Keratinocyte (primary cell): ENCODE results near the gene PNMA6E. TPM values are rescaled to one million over a fixed set of nuclear protein-coding genes. Genes with fewer than 3 reads are reported as not detected.

Experiments used
- DNase-seq: peaks from one replicate; pipeline ENCODE4 v3.0.0-alpha.2; 2011; ENCODE audit warnings: low read depth, missing footprints, low spot score
- FAIRE-seq: peaks from 2 replicates; lab custom pipeline; 2011; peaks lifted over from hg19 to GRCh38; lab: Jason Lieb, UNC
- H2AFZ ChIP-seq: 2 replicates; pipeline ENCODE4 v1.6.0; 2012; ENCODE audit warnings: low read length, control low read depth, inconsistent platforms; ENCODE audit not compliant: control insufficient read depth
- H3K27ac ChIP-seq: 2 replicates; pipeline ENCODE4 v1.5.1; 2011; ENCODE audit warnings: low read length; ENCODE audit not compliant: control insufficient read depth, insufficient read depth
- H3K27me3 ChIP-seq: 3 replicates; pipeline ENCODE4 v1.6.0; 2011; ENCODE audit warnings: low read length; ENCODE audit not compliant: control insufficient read depth, insufficient read depth; ENCODE audit errors: extremely low read depth
- H3K36me3 ChIP-seq, 2 experiments: 2 replicates in 1 of 2; 3 replicates in 1 of 2; pipeline ENCODE4 v1.5.1; 2011; ENCODE audit warnings: low read length in 2 of 2, mild to moderate bottlenecking in 1 of 2; ENCODE audit not compliant: control insufficient read depth in 2 of 2, insufficient read depth in 2 of 2; ENCODE audit errors: extremely low read depth in 1 of 2
- H3K4me1 ChIP-seq: 3 replicates; pipeline ENCODE4 v1.5.1; 2011; ENCODE audit warnings: low read length; ENCODE audit not compliant: control insufficient read depth, insufficient read depth; ENCODE audit errors: extremely low read depth
- H3K4me2 ChIP-seq: 3 replicates; pipeline ENCODE4 v1.6.0; 2011; ENCODE audit warnings: low read depth, low read length; ENCODE audit not compliant: control insufficient read depth, insufficient read depth; ENCODE audit errors: extremely low read depth
- H3K4me3 ChIP-seq, 3 experiments: fragments of 200-600 bp in 1 of 3; sonication (generic) in 1 of 3; 2 replicates in 2 of 3; 3 replicates in 1 of 3; pipeline ENCODE4 v1.5.1; 2011 to 2016; ENCODE audit warnings: low read length in 3 of 3, mild to moderate bottlenecking in 3 of 3, control low read depth in 2 of 3, inconsistent platforms in 1 of 3, low read depth in 1 of 3, mixed read lengths in 1 of 3, mixed run types in 1 of 3, moderate library complexity in 1 of 3; ENCODE audit not compliant: control insufficient read depth in 2 of 3, insufficient read depth in 2 of 3; ENCODE audit errors: extremely low read depth in 1 of 3
- H3K79me2 ChIP-seq: 2 replicates; pipeline ENCODE4 v1.6.0; 2012; ENCODE audit warnings: low read length; ENCODE audit not compliant: control insufficient read depth, insufficient read depth
- H3K9ac ChIP-seq: 3 replicates; pipeline ENCODE4 v1.6.0; 2011; ENCODE audit warnings: low read length; ENCODE audit not compliant: control insufficient read depth, insufficient read depth; ENCODE audit errors: extremely low read depth
- H3K9me1 ChIP-seq: 3 replicates; pipeline ENCODE4 v1.6.0; 2011; ENCODE audit warnings: low read length; ENCODE audit not compliant: control insufficient read depth, insufficient read depth; ENCODE audit errors: extremely low read depth
- H3K9me3 ChIP-seq: 2 replicates; pipeline ENCODE4 v1.5.1; 2012; ENCODE audit warnings: low read depth, low read length; ENCODE audit not compliant: control insufficient read depth
- H4K20me1 ChIP-seq: 3 replicates; pipeline ENCODE4 v1.6.0; 2011; ENCODE audit warnings: low read length; ENCODE audit not compliant: control insufficient read depth, insufficient read depth; ENCODE audit errors: extremely low read depth
- CTCF ChIP-seq, 3 experiments: IDR thresholded peaks in 1 of 3; conservative IDR thresholded peaks in 1 of 3; optimal IDR thresholded peaks in 1 of 3; 2 replicates in 2 of 3; 3 replicates in 1 of 3; pipeline versions ENCODE3 to v1.5.1; 2011; ENCODE audit warnings: low read length in 3 of 3, mild to moderate bottlenecking in 3 of 3, moderate library complexity in 2 of 3, control low read depth in 1 of 3, inconsistent platforms in 1 of 3; ENCODE audit not compliant: insufficient read depth in 2 of 3; ENCODE audit errors: extremely low read depth in 1 of 3
- EZH2 ChIP-seq: IDR thresholded peaks from one replicate; pipeline ENCODE4 v1.6.1; 2012; ENCODE audit warnings: inconsistent platforms, mild to moderate bottlenecking, low read length, moderate library complexity
- dilution Hi-C: fragments of 300-500 bp; cut with MboI; formaldehyde crosslinking; loops from one replicate; pipeline ENCODE4 v1.7.0; 2020; ENCODE audit warnings: low sequenced_read_pairs; ENCODE audit not compliant: extremely low pct_ligation_motif_present
- polyA plus RNA-seq, 5 experiments: library from polyadenylated mRNA; depleted of rRNA in 3 of 5; stranded (reverse) in 3 of 5; stranded (forward) in 1 of 5; unstranded in 1 of 5; fragments of >200 nt; gene quantifications; 1 replicate in 1 of 5; 2 replicates in 3 of 5; 3 replicates in 1 of 5; pipeline versions ENCODE4 v1.2.1 to v1.2.3, GENCODE V29; 2011 to 2012; ENCODE audit warnings: missing spikeins in 2 of 5, low read depth in 1 of 5, low replicate concordance in 1 of 5

Gene PNMA6E
- polyA plus RNA-seq, 1 donor (not counting 4 experiments of a cell fraction or from before 2014, with no cell fraction given): not detected

DNA sequence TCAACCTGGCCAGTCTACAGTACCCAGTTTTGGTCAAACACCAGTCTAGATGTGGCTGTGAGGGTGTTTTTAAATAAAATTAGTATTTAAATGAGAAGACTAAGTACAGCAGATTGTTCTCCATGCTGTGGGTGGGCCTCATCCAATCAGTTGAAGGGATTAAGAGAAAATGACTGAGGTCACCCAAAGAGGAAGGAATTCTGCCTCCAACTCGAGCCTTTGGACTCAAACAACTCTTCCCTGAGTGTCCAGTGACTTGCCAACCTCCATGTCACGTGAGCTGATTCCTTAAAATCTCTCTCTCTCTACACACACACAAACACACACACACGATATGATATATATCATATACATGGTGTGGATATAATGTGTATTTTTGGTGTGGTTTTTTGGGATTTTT is 34.7 kb upstream of the PNMA6E start:
- FAIRE-seq (no peak), DNase-seq (no peak)
- Histone ChIP-seq H3K36me3 (no peaks in the 10 kb centered on the region), H3K27me3 (no peaks in the 10 kb centered on the region), H3K4me2 (no peak overlapping the region), H3K9me3 (no peaks in the 10 kb centered on the region), H3K79me2 (no peaks in the 10 kb centered on the region), H3K4me3 (no peak overlapping the region), H4K20me1 (no peaks in the 10 kb centered on the region), H2AFZ (no peak overlapping the region), H3K27ac (no peak overlapping the region), H3K9ac (no peak overlapping the region), H3K4me1 (no peaks in the 10 kb centered on the region), H3K9me1 (no peaks in the 10 kb centered on the region)
- TF ChIP-seq EZH2 (no peak), CTCF (optimal IDR thresholded peaks at IDR 0.05 in 1 of 3, IDR thresholded peaks at IDR 0.05 in 1 of 3, conservative IDR thresholded peaks at IDR 0.05 in 1 of 3; ENCODE audit: extremely low read depth in 1 of 3, insufficient read depth in 2 of 3, low read length in 3 of 3) (no peak)
- dilution Hi-C loops: no loop called here

- no peak for TF ChIP-seq CTCF (optimal IDR thresholded peaks at IDR 0.05 in 1 of 3, IDR thresholded peaks at IDR 0.05 in 1 of 3, conservative IDR thresholded peaks at IDR 0.05 in 1 of 3; ENCODE audit: extremely low read depth in 1 of 3, insufficient read depth in 2 of 3, low read length in 3 of 3)
- no peak for TF ChIP-seq EZH2
- DNase-seq (no peak), FAIRE-seq (no peak)
- Histone ChIP-seq H3K79me2 (no peaks in the 10 kb centered on the region), H3K9me3 (no peaks in the 10 kb centered on the region), H3K27ac (no peak overlapping the region), H3K9ac (no peak overlapping the region), H3K4me1 (no peaks in the 10 kb centered on the region), H3K9me1 (no peaks in the 10 kb centered on the region), H3K4me3 (no peak overlapping the region), H3K4me2 (no peak overlapping the region), H2AFZ (no peak overlapping the region), H3K27me3 (no peaks in the 10 kb centered on the region), H4K20me1 (no peaks in the 10 kb centered on the region), H3K36me3 (no peaks in the 10 kb centered on the region)
- dilution Hi-C loops: no loop called here
These were observed 33.7 kb upstream of the PNMA6E start for GRCh38 chrX:153434801-153435200.
